Endothelial cell of umbilical vein (primary cell): ENCODE data around the gene ZC3H18. TPM values are rescaled to one million over a fixed set of nuclear protein-coding genes. Genes with fewer than 3 reads are reported as not detected.

Experiments used
- Bru-seq: library from RNA; stranded (reverse); fragments of 400-500 nt; gene quantifications from one replicate; lab custom pipeline; 2021; lab: Mats Ljungman, UMichigan
- BruChase-seq, 2 experiments: library from RNA; stranded (reverse); fragments of 400-500 nt; gene quantifications; one replicate each; lab custom pipeline; 2021; lab: Mats Ljungman, UMichigan
- BruUV-seq: library from RNA; stranded (reverse); fragments of 400-500 nt; replicated peaks from 2 replicates; lab custom pipeline; 2021; lab: Mats Ljungman, UMichigan
- CTCF ChIA-PET: fragments of 300-600, 350-600 bp; sonication (Branson Sonifier 250); formaldehyde crosslinking; loops from one replicate; lab custom pipeline; 2021; ENCODE audit warnings: antibody characterized with exemption, inconsistent platforms; lab: Charles Lee
- POLR2A ChIA-PET: fragments of 300-600, 350-600 bp; sonication (Branson Sonifier 250); formaldehyde crosslinking; loops from one replicate; lab custom pipeline; 2021; ENCODE audit warnings: antibody characterized with exemption, inconsistent platforms; lab: Charles Lee
- DNase-seq: peaks from one replicate; pipeline ENCODE4 v3.0.0-alpha.2; 2011; ENCODE audit warnings: low read depth, low spot score
- FAIRE-seq: peaks from 2 replicates; lab custom pipeline; 2011; peaks lifted over from hg19 to GRCh38; lab: Jason Lieb, UNC
- H2AFZ ChIP-seq: 2 replicates; pipeline ENCODE4 v1.6.0; 2012; ENCODE audit warnings: low read depth, low read length, control low read depth, inconsistent platforms
- H3K27ac ChIP-seq: 2 replicates; pipeline ENCODE4 v1.5.1; 2011; ENCODE audit warnings: low read depth, mild to moderate bottlenecking, control low read depth, low read length, moderate library complexity; ENCODE audit not compliant: insufficient read depth
- H3K27me3 ChIP-seq, 2 experiments: 2 replicates each; pipeline versions ENCODE4 v1.6.0 to v1.6.1; 2011; ENCODE audit warnings: low read length in 2 of 2, mixed read lengths in 1 of 2; ENCODE audit not compliant: control insufficient read depth in 2 of 2, insufficient read depth in 2 of 2
- H3K36me3 ChIP-seq, 2 experiments: 2 replicates in 1 of 2; 3 replicates in 1 of 2; pipeline ENCODE4 v1.5.1; 2011; ENCODE audit warnings: low read length in 2 of 2, mild to moderate bottlenecking in 1 of 2, moderate library complexity in 1 of 2; ENCODE audit not compliant: control insufficient read depth in 2 of 2, insufficient read depth in 2 of 2; ENCODE audit errors: extremely low read depth in 1 of 2
- H3K4me1 ChIP-seq: 3 replicates; pipeline ENCODE4 v1.5.1; 2011; ENCODE audit warnings: mild to moderate bottlenecking, low read length; ENCODE audit not compliant: control insufficient read depth, insufficient read depth; ENCODE audit errors: extremely low read depth
- H3K4me2 ChIP-seq: 2 replicates; pipeline ENCODE4 v1.6.1; 2011; ENCODE audit warnings: low read length, control low read depth, mixed read lengths; ENCODE audit not compliant: insufficient read depth
- H3K4me3 ChIP-seq, 3 experiments: fragments of 200-600 bp in 1 of 3; sonication (generic), shearing (Covaris generic) in 1 of 3; replicated peaks in 1 of 3; 2 replicates each; pipeline ENCODE4 v1.5.1; 2011 to 2016; ENCODE audit warnings: control low read depth in 3 of 3, low read length in 3 of 3, mild to moderate bottlenecking in 2 of 3, inconsistent platforms in 1 of 3, low read depth in 1 of 3, moderate library complexity in 1 of 3; ENCODE audit not compliant: insufficient read depth in 1 of 3
- H3K79me2 ChIP-seq: 2 replicates; pipeline ENCODE4 v1.6.0; 2012; ENCODE audit warnings: low read length, inconsistent platforms; ENCODE audit not compliant: control insufficient read depth, insufficient read depth
- H3K9ac ChIP-seq: replicated peaks from 2 replicates; pipeline ENCODE3; 2011; ENCODE audit warnings: low read length, control low read depth; ENCODE audit not compliant: insufficient read depth; ENCODE audit errors: extremely low read depth
- H3K9me1 ChIP-seq: replicated peaks from 3 replicates; pipeline ENCODE4 v1.6.0; 2011; ENCODE audit warnings: mild to moderate bottlenecking, low read length; ENCODE audit not compliant: control insufficient read depth, insufficient read depth; ENCODE audit errors: extremely low read depth
- H3K9me3 ChIP-seq: replicated peaks from 2 replicates; pipeline ENCODE4 v1.5.1; 2012; ENCODE audit warnings: low read length, inconsistent platforms; ENCODE audit not compliant: control insufficient read depth, insufficient read depth
- H4K20me1 ChIP-seq: replicated peaks from 2 replicates; pipeline ENCODE3; 2011; ENCODE audit warnings: mild to moderate bottlenecking, low read length; ENCODE audit not compliant: control insufficient read depth, insufficient read depth; ENCODE audit errors: extremely low read depth
- CTCF ChIP-seq, 2 donors: IDR thresholded peaks; 1 replicate in 1 of 2; 2 replicates in 1 of 2; pipeline ENCODE4 v1.5.1; 2011; ENCODE audit warnings: low read length in 2 of 2, mild to moderate bottlenecking in 2 of 2, moderate library complexity in 2 of 2, control low read depth in 1 of 2, inconsistent platforms in 1 of 2, low read depth in 1 of 2; ENCODE audit not compliant: insufficient read depth in 1 of 2; ENCODE audit errors: extremely low read depth in 1 of 2
- EZH2 ChIP-seq: IDR thresholded peaks from 2 replicates; pipeline ENCODE4 v1.6.1; 2012; ENCODE audit warnings: borderline replicate concordance, low read depth, mild to moderate bottlenecking, moderate library complexity, low read length, inconsistent platforms; ENCODE audit not compliant: severe bottlenecking
- FOS ChIP-seq: IDR thresholded peaks from 2 replicates; pipeline ENCODE4 v1.6.1; 2011; ENCODE audit warnings: mild to moderate bottlenecking, low read length, moderate library complexity, borderline replicate concordance; ENCODE audit not compliant: insufficient read depth
- GATA2 ChIP-seq: IDR thresholded peaks from 2 replicates; pipeline ENCODE4 v1.7.0; 2011; ENCODE audit warnings: low read depth, mild to moderate bottlenecking, moderate library complexity, mixed read lengths, low read length; ENCODE audit not compliant: insufficient read length, insufficient read depth
- JUN ChIP-seq: IDR thresholded peaks from 2 replicates; pipeline ENCODE4 v1.6.1; 2011; ENCODE audit warnings: borderline replicate concordance, low read depth; ENCODE audit not compliant: insufficient read length, insufficient read depth
- MYC ChIP-seq: IDR thresholded peaks from one replicate; pipeline ENCODE4 v1.6.1; 2011; ENCODE audit warnings: mild to moderate bottlenecking, low read depth, low read length
- POLR2A ChIP-seq: IDR thresholded peaks from 2 replicates; pipeline ENCODE4 v1.6.1; 2012; ENCODE audit warnings: low read depth, mild to moderate bottlenecking, control low read depth, low read length
- POLR2AphosphoS5 ChIP-seq: IDR thresholded peaks from 2 replicates; pipeline ENCODE4 v1.6.1; 2012; ENCODE audit warnings: low read depth, mild to moderate bottlenecking, control low read depth, low read length, moderate library complexity; ENCODE audit not compliant: insufficient read depth
- dilution Hi-C: fragments of 300-500 bp; cut with MboI; formaldehyde crosslinking; loops from one replicate; pipeline ENCODE4 v1.15.0; 2019; ENCODE audit warnings: low sequenced_read_pairs; ENCODE audit not compliant: extremely low pct_ligation_motif_present
- intact Hi-C: fragments of 100-400 bp; cut with micrococcal nuclease; formaldehyde crosslinking; loops from one replicate; pipeline ENCODE4 v1.10.0; 2022
- long read RNA-seq: library from polyadenylated mRNA; stranded (forward); transcript quantifications from one replicate; pipeline ENCODE4 v2.0.0, GENCODE V29; 2021
- polyA minus RNA-seq, 3 experiments: library from RNA; depleted of rRNA, polyadenylated mRNA; stranded (reverse); fragments of >200 nt; gene quantifications; 1 replicate in 1 of 3; 2 replicates in 2 of 3; pipeline ENCODE4 v1.2.3, GENCODE V29; 2011
- polyA plus RNA-seq, 4 experiments: library from polyadenylated mRNA; depleted of rRNA in 3 of 4; stranded (reverse) in 3 of 4; unstranded in 1 of 4; fragments of >200 nt; gene quantifications; 2 replicates each; pipeline versions ENCODE4 v1.2.1 to v1.2.3, GENCODE V29; 2011 to 2012; ENCODE audit warnings: missing spikeins in 1 of 4
- total RNA-seq: library from RNA; stranded (reverse); gene quantifications from 2 replicates; pipeline ENCODE4 v1.2.3, GENCODE V29; 2021
- TF ChIP-seq, protein P1 (sequence below): IDR thresholded peaks from 2 replicates; pipeline ENCODE4 v1.6.1; 2011; ENCODE audit not compliant: insufficient read depth, insufficient read length

The ZC3H18 gene
- total RNA-seq (52.8 and 59.6 TPM in 2 replicates), polyA plus RNA-seq (12.1 and 12.7 TPM in 2 replicates), polyA minus RNA-seq (9.2 and 9.8 TPM in 2 replicates), Bru-seq, nascent RNA (percentile 68 among the genes with signal in this experiment), BruChase-seq, experiment 1, labeled RNA remaining after a 6-hour chase (percentile 74 among the genes with signal in this experiment), BruChase-seq, experiment 2, labeled RNA remaining after a 2-hour chase (percentile 70 among the genes with signal in this experiment)
- 14.5 and 16.9 TPM in 2 replicates for polyA plus RNA-seq (2011; cell fraction: cytosol; rRNA removed)
- polyA plus RNA-seq (2011; cell fraction: nucleus; rRNA removed): 56.0 and 60.2 TPM in 2 replicates
- 27.9 and 28.1 TPM in 2 replicates for polyA plus RNA-seq (2012)
- 21.1 TPM for polyA minus RNA-seq (2011; cell fraction: cytosol; rRNA and poly(A)+ RNA removed)
- polyA minus RNA-seq (2011; cell fraction: nucleus; rRNA and poly(A)+ RNA removed): 13.8 and 15.4 TPM in 2 replicates
- long read RNA-seq, transcript ZC3H18-201 (18 exons, 3,729 nt): major isoform, 13 of 35 reads
- long read RNA-seq, partial matches to known transcripts: 8 of 35 reads
- long read RNA-seq, other reads (novel, unspliced or antisense): 11 of 35 reads

- H3K9ac ChIP-seq: peak within 1 kb of the TSS; percentile 80
- H3K27ac ChIP-seq: peak within 1 kb of the TSS; percentile 44
- dilution Hi-C loops (no loop called here), intact Hi-C loops (loop anchor here (5.0 to 10.0 kb wide), 2 partner anchors 118 to 615 kb away; partner anchors contain the start of genes BANP and ZFPM1)
- BruUV-seq: no TSS peak
- peaks cover 14% of the 10 kb centered on the region for H3K4me1 ChIP-seq
- peak within 1 kb of the TSS; percentile 86 for H2AFZ ChIP-seq
- H3K27me3 ChIP-seq: no peaks in the 10 kb centered on the region
- peak within 1 kb of the TSS; percentile 68 for H3K4me2 ChIP-seq
- no peaks in the 10 kb centered on the region for H3K9me1 ChIP-seq
- no peaks in the 10 kb centered on the region for H3K9me3 ChIP-seq
- H3K36me3 ChIP-seq: peaks cover 3 to 4% of the 10 kb centered on the region in 2 experiments
- peak within 1 kb of the TSS; percentile 71 to 89 (median 73) for H3K4me3 ChIP-seq
- peaks cover 38% of the 10 kb centered on the region for H3K79me2 ChIP-seq
- ChIA-PET CTCF (interaction anchor here (0.8 to 1.5 kb wide), 9 partner anchors 9 to 647 kb away, joined by 3 to 13 read pairs (median 4); partner anchors contain the start of gene ZNF778), POLR2A (interaction anchor here (0.9 kb wide), 1 partner anchor 9 kb away, joined by 4 read pairs; no protein-coding TSS in a partner anchor)
- peak; percentile 97 for DNase-seq
- H4K20me1 ChIP-seq: no peaks in the 10 kb centered on the region
- TF ChIP-seq CTCF (IDR thresholded peaks at IDR 0.05; ENCODE audit: extremely low read depth in 1 of 2, insufficient read depth in 1 of 2, low read depth in 1 of 2, low read length in 2 of 2) (no peak), JUN (no peak), FOS (no peak), POLR2A (peak; percentile 86), MYC (no peak), EZH2 (no peak), POLR2AphosphoS5 (peak; percentile 85), GATA2 (no peak)
- TF ChIP-seq, protein P1, sequence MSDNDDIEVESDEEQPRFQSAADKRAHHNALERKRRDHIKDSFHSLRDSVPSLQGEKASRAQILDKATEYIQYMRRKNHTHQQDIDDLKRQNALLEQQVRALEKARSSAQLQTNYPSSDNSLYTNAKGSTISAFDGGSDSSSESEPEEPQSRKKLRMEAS: peak; percentile 69
- FAIRE-seq: peak; percentile 91
These were observed at the start of gene ZC3H18 for GRCh38 chr16:88569985-88570690. Gene ZC3H18, plus strand, starts transcription at chr16:88570403. Its CDS starts 6,721 bp downstream, at chr16:88577124.
